Activated T-cell treated with anti-CD3 and anti-CD28 coated beads, Interleukin-2, amount 50 U/mL, for 48 hours (primary cell): ENCODE results near the gene PCYT1A.
"Not testable (repeated sequence)": the region's sequence is repeated elsewhere in the genome, so short reads cannot be mapped to it uniquely, and the experiment has no call there.

ENCODE experiments used
- DNase-seq, 2 experiments: peaks; one replicate each; pipeline ENCODE4 v3.0.0-alpha.2; 2020

Gene PCYT1A

DNA sequence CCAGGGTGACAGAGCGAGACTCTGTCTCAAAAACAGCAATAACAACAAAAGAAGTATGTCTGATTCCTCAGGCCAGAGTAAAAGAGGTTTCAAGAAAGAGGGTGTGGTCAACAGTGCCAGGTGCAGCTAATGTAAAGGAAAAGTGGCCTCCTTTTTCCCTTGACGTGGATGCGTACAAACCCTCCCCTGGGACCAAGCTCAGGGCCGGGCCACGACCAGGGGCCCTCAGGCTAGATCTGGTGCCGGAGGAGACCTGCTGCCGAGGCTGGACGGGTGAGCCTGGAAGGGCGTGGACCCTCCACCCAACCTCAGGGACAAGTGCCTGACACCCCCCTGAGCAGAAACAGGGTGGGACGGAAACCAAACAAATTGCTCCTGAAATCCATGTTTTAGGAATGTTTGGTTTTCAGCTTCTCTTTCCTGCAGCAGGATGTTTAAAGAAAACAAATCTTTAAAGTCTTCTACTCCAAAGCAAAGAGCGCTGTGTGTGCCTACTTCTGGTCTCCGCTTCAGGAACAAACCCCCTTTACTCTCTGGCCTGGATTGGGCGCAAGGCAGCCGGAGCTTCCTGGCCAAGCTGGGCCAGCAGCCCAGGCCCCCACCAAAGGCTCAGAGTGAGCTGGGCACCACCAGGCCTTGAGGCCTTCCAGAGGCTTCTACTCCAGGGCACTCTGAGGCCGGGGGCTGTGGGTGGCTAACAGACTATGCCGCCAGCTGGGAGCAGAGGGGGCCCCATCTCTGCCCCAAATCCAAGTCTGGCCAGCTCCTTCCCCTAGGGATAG, 97.8 kb downstream of the PCYT1A start:
- DNase-seq: no peak

DNA sequence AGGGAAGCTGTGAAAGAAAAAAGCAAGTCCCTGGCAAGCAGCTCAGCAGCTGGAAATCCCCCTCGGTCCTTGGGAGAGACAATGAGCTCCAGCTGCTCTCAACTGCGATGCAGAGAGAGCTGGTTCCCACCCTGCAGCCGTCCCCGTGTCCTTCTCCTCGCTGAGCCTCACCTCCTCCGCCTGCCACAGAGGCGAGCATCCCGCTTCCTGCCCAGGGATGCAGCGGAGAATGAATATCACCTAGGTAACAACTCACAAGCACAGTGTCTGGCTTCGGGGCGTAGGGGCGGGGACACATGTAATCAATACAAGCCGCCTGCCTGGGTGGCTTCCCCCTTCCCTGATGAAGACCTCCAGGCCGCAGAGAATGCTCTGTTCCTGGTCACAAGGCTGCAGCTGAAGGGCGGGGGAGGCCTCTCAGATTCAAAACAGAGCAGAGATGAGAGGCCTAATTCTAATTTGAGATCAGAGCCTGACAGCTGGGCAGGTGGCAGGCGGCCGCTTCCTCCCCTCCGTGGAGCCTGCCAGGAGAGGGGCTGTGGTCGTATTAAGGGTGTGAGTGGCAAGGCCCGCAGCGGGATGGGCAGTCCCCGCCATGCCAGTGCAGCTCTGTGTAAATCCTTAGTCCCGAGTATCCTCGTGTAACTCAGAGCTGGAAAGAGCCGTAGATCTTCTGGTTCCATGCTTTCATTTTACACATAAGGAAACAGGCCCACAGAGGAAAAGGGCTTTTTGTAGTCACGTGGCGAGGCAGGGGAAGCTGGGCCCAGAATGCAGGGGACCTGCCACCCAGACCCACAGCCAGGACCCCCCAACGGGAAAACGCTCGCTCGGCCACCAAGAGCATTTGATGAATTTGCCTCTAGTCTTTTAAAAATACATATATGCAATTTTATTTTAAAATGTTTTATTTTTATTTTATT, 100.6 kb downstream of the PCYT1A start:
- DNase-seq: peak; percentile 48

DNA sequence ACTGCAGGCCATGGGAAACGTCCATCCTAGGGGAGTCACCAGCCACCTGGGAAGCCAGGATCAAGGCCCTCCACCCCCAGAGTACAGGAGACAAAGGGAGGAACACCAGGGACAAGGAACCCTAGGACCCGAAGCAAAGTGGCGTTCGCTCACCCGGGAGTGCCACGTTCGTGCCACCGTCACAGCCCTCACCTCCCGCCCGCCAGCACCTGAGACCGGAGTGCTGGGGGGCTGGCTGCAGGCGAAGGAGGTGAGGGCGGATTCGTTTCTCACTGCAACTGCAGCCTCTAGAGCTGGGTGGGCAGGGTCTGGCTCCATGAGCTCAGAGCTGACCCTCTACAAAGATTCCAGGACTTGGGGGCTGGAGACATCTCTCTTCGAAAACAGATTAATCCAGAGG, 102.6 kb downstream of the PCYT1A start:
- DNase-seq: no peak

DNA sequence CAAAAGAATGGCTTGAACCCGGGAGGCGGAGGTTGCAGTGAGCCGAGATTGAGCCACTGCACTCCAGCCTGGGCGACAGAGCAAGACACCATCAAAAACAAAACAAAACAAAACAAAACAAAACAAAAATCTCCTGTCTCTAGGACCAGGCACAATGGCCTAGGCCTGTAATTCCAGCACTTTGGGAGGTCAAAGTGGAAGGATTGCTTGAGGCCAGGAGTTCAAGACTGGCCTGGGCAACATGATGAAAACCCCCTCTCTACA, 103.4 kb downstream of the PCYT1A start:
- not testable (repeated sequence) for DNase-seq

DNA sequence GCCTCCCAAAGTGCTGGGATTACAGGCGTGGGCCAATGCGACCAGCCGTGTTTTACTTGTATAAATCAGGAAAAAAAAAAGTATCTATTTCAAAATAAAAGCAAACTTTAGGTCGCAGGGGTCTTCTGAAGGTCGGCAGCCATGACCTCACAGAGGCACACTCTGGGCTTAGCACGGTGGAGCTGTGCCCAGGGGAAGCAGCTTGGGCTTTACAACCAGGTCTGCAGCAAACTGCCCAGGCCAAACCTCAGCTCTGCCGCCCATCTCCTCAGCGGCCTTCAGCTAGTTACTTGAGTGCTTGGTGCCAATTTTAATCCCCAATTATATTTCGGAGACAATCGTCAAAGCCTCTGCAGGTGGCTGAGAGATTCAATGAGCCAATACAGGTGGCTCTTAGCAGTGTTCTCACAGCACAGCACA, 106.4 kb downstream of the PCYT1A start:
- DNase-seq: peak in 1 of 2 experiments; percentile 43

DNA sequence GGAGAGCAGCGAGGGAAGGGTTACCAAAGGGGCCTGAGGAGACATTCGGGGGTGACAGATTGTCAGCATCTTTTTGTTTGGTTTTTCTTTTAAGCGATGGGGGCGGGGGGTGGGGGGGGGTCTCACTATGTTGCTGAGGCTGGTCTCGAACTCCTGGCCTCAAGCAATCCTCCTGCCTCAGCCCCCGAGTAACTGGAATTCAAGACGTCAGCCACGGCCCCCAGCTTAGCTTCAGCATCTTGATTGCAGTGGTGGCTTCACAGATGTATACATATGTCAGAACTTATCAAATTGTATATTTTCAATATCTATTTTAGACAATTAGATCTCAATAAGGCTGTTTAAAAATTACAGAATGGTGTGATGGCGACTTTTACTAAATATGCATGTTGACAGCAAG, 107.2 kb downstream of the PCYT1A start:
- DNase-seq: no peak
